Transverse colon (tissue), 4 donors: ENCODE results near the gene WDR89. TPM values are rescaled to one million over a fixed set of nuclear protein-coding genes. Genes with fewer than 3 reads are reported as not detected.
"Not testable (repeated sequence)": the region's sequence is repeated elsewhere in the genome, so short reads cannot be mapped to it uniquely, and the experiment has no call there.

Experiments used
- DNase-seq: peaks from one replicate; pipeline ENCODE4 v3.0.0-alpha.2; 2019
- H3K27ac ChIP-seq, 4 donors: fragments of 200-600 bp; sonication (generic); 2 replicates each; pipeline ENCODE4 v1.5.1; 2016 to 2018; ENCODE audit warnings: inconsistent platforms in 4 of 4
- H3K27me3 ChIP-seq: fragments of 200-600 bp; sonication (generic); 2 replicates; pipeline ENCODE4 v1.5.1; 2017; ENCODE audit warnings: inconsistent platforms
- H3K36me3 ChIP-seq, 4 donors: fragments of 200-600 bp; sonication (generic); 2 replicates each; pipeline ENCODE4 v1.5.1; 2017 to 2019; ENCODE audit warnings: inconsistent platforms in 4 of 4
- H3K4me1 ChIP-seq, 4 donors: fragments of 200-600 bp; sonication (generic); 2 replicates each; pipeline ENCODE4 v1.5.1; 2017 to 2020; ENCODE audit warnings: inconsistent platforms in 4 of 4
- H3K4me3 ChIP-seq, 4 donors: fragments of 200-600 bp; sonication (generic); 1 replicate in 1 of 4; 2 replicates in 3 of 4; pipeline versions ENCODE4 v1.5.1 to v1.6.1; 2017 to 2019; ENCODE audit warnings: inconsistent platforms in 4 of 4
- H3K9me3 ChIP-seq, 2 donors: fragments of 200-600 bp; sonication (generic); 2 replicates each; pipeline ENCODE4 v1.5.1; 2017 to 2019; ENCODE audit warnings: inconsistent platforms in 2 of 2
- CTCF ChIP-seq, 5 experiments: fragments of 200-600 bp in 3 of 5; fragments of 450-650 bp in 2 of 5; sonication (generic) in 3 of 5; IDR thresholded peaks; 1 replicate in 2 of 5; 2 replicates in 3 of 5; pipeline ENCODE4 v1.5.1; 2016 to 2017; ENCODE audit warnings: antibody characterized with exemption in 5 of 5, inconsistent platforms in 3 of 5, mild to moderate bottlenecking in 2 of 5, moderate library complexity in 1 of 5
- EP300 ChIP-seq: sonication (generic); formaldehyde crosslinking; IDR thresholded peaks from one replicate; pipeline ENCODE4 v1.6.1; 2017; ENCODE audit warnings: antibody characterized with exemption, low read depth
- POLR2A ChIP-seq: fragments of 450-650 bp; IDR thresholded peaks from one replicate; pipeline ENCODE4 v1.6.1; 2016; ENCODE audit warnings: antibody characterized with exemption, mild to moderate bottlenecking, moderate library complexity
- POLR2AphosphoS5 ChIP-seq, 3 donors: sonication (generic); formaldehyde crosslinking; IDR thresholded peaks; one replicate each; pipeline ENCODE4 v1.6.1; 2016; ENCODE audit warnings: antibody characterized with exemption in 3 of 3
- WGBS, 2 donors: methylation state at CpG; one replicate each; pipeline ENCODE4 v1.1.5; 2018; ENCODE audit warnings: low coverage in 1 of 2; 5-methylcytosine and 5-hydroxymethylcytosine counted together
- in situ Hi-C, 4 donors: fragments of 200-750 bp; cut with MboI; loops; one replicate each; pipeline versions ENCODE4 v1.15.0 to v1.15.1; 2017; ENCODE audit warnings: low sequenced_read_pairs in 3 of 4, low pct_ligation_motif_present in 1 of 4, low pct_unique_long_range_greater_than_20kb in 1 of 4
- intact Hi-C: fragments of 100-400 bp; cut with DNase I; formaldehyde crosslinking; loops from one replicate; pipeline ENCODE4 v1.15.1; 2023; ENCODE audit warnings: low total_unique reads
- total RNA-seq, 4 donors: library from RNA; depleted of rRNA; stranded (reverse); fragments of >200 nt; gene quantifications; one replicate each; pipeline ENCODE4 v1.1.0, GENCODE V29; 2016

WDR89 gene
- total RNA-seq, 4 donors from 2014 or later: 3.8 to 17.2 (median 7.2) TPM

GRCh38 chr14:63670692-63671091 lies 29.0 kb upstream of the WDR89 start:
- no peaks in the 10 kb centered on the region for H3K4me1 ChIP-seq
- TF ChIP-seq POLR2A: no peak
- no peak for TF ChIP-seq EP300
- no peak for TF ChIP-seq CTCF (IDR thresholded peaks at IDR 0.05)
- no peak for TF ChIP-seq POLR2AphosphoS5 (IDR thresholded peaks at IDR 0.05)
- H3K27me3 ChIP-seq: no peaks in the 10 kb centered on the region
- DNase-seq: no peak
- intact Hi-C loops: no loop called here
- in situ Hi-C loops: no loop called here
- H3K27ac ChIP-seq: no peak overlapping the region
- H3K9me3 ChIP-seq: no peaks in the 10 kb centered on the region
- no peaks in the 10 kb centered on the region for H3K36me3 ChIP-seq
- H3K4me3 ChIP-seq: no peak overlapping the region

- Histone ChIP-seq H3K9me3 (no peaks in the 10 kb centered on the region), H3K27me3 (no peaks in the 10 kb centered on the region), H3K27ac (no peak overlapping the region), H3K4me1 (no peaks in the 10 kb centered on the region), H3K4me3 (no peak overlapping the region), H3K36me3 (no peaks in the 10 kb centered on the region)
- no peak for TF ChIP-seq EP300
- no peak for TF ChIP-seq POLR2A
- no peak for TF ChIP-seq CTCF (IDR thresholded peaks at IDR 0.05)
- TF ChIP-seq POLR2AphosphoS5 (IDR thresholded peaks at IDR 0.05): no peak
- in situ Hi-C loops (no loop called here), intact Hi-C loops (no loop called here)
- DNase-seq: no peak
- WGBS, 2 donors: 64 to 67% methylated on average over 1 of the region's 1 CpG
Observed at GRCh38 chr14:63666335-63666734, 24.7 kb upstream of the WDR89 start.

GRCh38 chr14:63663428-63664341 lies 22.0 kb upstream of the WDR89 start:
- H3K27me3 ChIP-seq: no peaks in the 10 kb centered on the region
- no peak for TF ChIP-seq POLR2AphosphoS5 (IDR thresholded peaks at IDR 0.05)
- TF ChIP-seq EP300: no peak
- TF ChIP-seq CTCF (IDR thresholded peaks at IDR 0.05): no peak
- no peak for TF ChIP-seq POLR2A
- H3K4me3 ChIP-seq: no peak overlapping the region
- no peaks in the 10 kb centered on the region for H3K9me3 ChIP-seq
- WGBS, 2 donors: 91% methylated on average over 11 of the region's 12 CpGs; no CpG with 5 or more reads in 1 of the 2 donors
- H3K36me3 ChIP-seq: no peaks in the 10 kb centered on the region
- intact Hi-C loops (no loop called here), in situ Hi-C loops (no loop called here)
- no peak overlapping the region for H3K27ac ChIP-seq
- H3K4me1 ChIP-seq: no peaks in the 10 kb centered on the region
- no peak for DNase-seq

GRCh38 chr14:63662776-63663175 lies 21.1 kb upstream of the WDR89 start:
- Histone ChIP-seq H3K27me3 (no peaks in the 10 kb centered on the region), H3K36me3 (no peaks in the 10 kb centered on the region), H3K9me3 (no peaks in the 10 kb centered on the region), H3K4me1 (no peaks in the 10 kb centered on the region), H3K4me3 (no peak overlapping the region), H3K27ac (no peak overlapping the region)
- TF ChIP-seq EP300: no peak
- no peak for TF ChIP-seq POLR2A
- TF ChIP-seq POLR2AphosphoS5 (IDR thresholded peaks at IDR 0.05): no peak
- in situ Hi-C loops (no loop called here), intact Hi-C loops (no loop called here)
- no peak for DNase-seq
- 91% methylated on average over 8 of the region's 8 CpGs; no CpG with 5 or more reads in 1 of the 2 donors for WGBS, 2 donors

GRCh38 chr14:63661881-63662280 lies 20.2 kb upstream of the WDR89 start:
- 92 to 95% methylated on average over 10 of the region's 10 CpGs for WGBS, 2 donors
- H3K27ac ChIP-seq, H3K36me3 ChIP-seq, intact Hi-C loops, H3K4me3 ChIP-seq, H3K9me3 ChIP-seq, in situ Hi-C loops, H3K27me3 ChIP-seq, H3K4me1 ChIP-seq, DNase-seq: not testable (repeated sequence)
